Neural progenitor cell (in vitro differentiated cells): Measurements from ENCODE around the gene ARL15. TPM values are rescaled to one million over a fixed set of nuclear protein-coding genes. Genes with fewer than 3 reads are reported as not detected.

Source experiments
- DNase-seq: peaks from one replicate; pipeline ENCODE4 v3.0.0-alpha.2; 2016; ENCODE audit warnings: low spot score
- H2AFZ ChIP-seq: fragments of 200-600 bp; sonication (generic); replicated peaks from 2 replicates; pipeline ENCODE4 v1.6.1; 2016; ENCODE audit warnings: antibody characterized with exemption
- H3F3A ChIP-seq: fragments of 200-600 bp; sonication (generic); 2 replicates; pipeline ENCODE4 v1.6.1; 2016; ENCODE audit warnings: antibody characterized with exemption, low read depth
- H3K27ac ChIP-seq: fragments of 200-600 bp; sonication (generic); 2 replicates; pipeline ENCODE4 v1.5.1; 2016; ENCODE audit warnings: mild to moderate bottlenecking
- H3K27me3 ChIP-seq: fragments of 200-600 bp; sonication (generic); 2 replicates; pipeline ENCODE4 v1.6.1; 2016; ENCODE audit warnings: mild to moderate bottlenecking, moderate library complexity
- H3K36me3 ChIP-seq: fragments of 200-600 bp; sonication (generic); 2 replicates; pipeline ENCODE4 v1.5.1; 2016
- H3K4me1 ChIP-seq: fragments of 200-600 bp; sonication (generic); 2 replicates; pipeline ENCODE4 v1.6.1; 2016; ENCODE audit warnings: mixed run types
- H3K4me2 ChIP-seq: fragments of 200-600 bp; sonication (generic); 2 replicates; pipeline ENCODE4 v1.6.1; 2016
- H3K4me3 ChIP-seq: fragments of 200-600 bp; sonication (generic); 2 replicates; pipeline ENCODE4 v1.5.1; 2016
- H3K79me2 ChIP-seq: fragments of 200-600 bp; sonication (generic); 2 replicates; pipeline ENCODE4 v1.6.1; 2016; ENCODE audit warnings: low read depth
- H3K9ac ChIP-seq: fragments of 200-600 bp; sonication (generic); 2 replicates; pipeline ENCODE4 v1.6.1; 2016
- H3K9me3 ChIP-seq: fragments of 200-600 bp; sonication (generic); 2 replicates; pipeline ENCODE4 v1.5.1; 2016; ENCODE audit warnings: low read depth
- H4K20me1 ChIP-seq: fragments of 200-600 bp; sonication (generic); 2 replicates; pipeline ENCODE4 v1.6.1; 2016; ENCODE audit warnings: low read depth
- H3K27ac Mint-ChIP-seq: 3 replicates; pipeline ENCODE4 v1.8.0; 2021; ENCODE audit warnings: mixed read lengths
- H3K27me3 Mint-ChIP-seq: 2 replicates; pipeline ENCODE4 v1.8.0; 2022; ENCODE audit warnings: low read depth, mild to moderate bottlenecking, inconsistent platforms, moderate library complexity, mixed read lengths; ENCODE audit not compliant: insufficient read depth
- H3K36me3 Mint-ChIP-seq: 3 replicates; pipeline ENCODE4 v1.8.0; 2021; ENCODE audit warnings: mixed read lengths
- H3K4me1 Mint-ChIP-seq: 3 replicates; pipeline ENCODE4 v1.8.0; 2021; ENCODE audit warnings: mixed read lengths
- H3K4me3 Mint-ChIP-seq: 3 replicates; pipeline ENCODE4 v1.8.0; 2021; ENCODE audit warnings: mild to moderate bottlenecking, moderate library complexity, mixed read lengths
- H3K9me3 Mint-ChIP-seq: 3 replicates; pipeline ENCODE4 v1.8.0; 2020; ENCODE audit warnings: mixed read lengths
- CTCF ChIP-seq: fragments of 200-600 bp; sonication (generic); IDR thresholded peaks from 2 replicates; pipeline ENCODE4 v1.5.1; 2017; ENCODE audit warnings: antibody characterized with exemption, mild to moderate bottlenecking
- EZH2 ChIP-seq: fragments of 200-600 bp; sonication (generic); IDR thresholded peaks from 2 replicates; pipeline ENCODE4 v1.6.1; 2017; ENCODE audit warnings: antibody characterized with exemption, mild to moderate bottlenecking, moderate library complexity
- EZH2phosphoT487 ChIP-seq: fragments of 200-600 bp; sonication (generic); IDR thresholded peaks from 2 replicates; pipeline ENCODE4 v1.6.1; 2017; ENCODE audit warnings: antibody characterized with exemption
- total RNA-seq: library from RNA; depleted of rRNA; stranded (reverse); fragments of >200 nt; gene quantifications from 2 replicates; pipeline ENCODE4 v1.2.3, GENCODE V29; 2015; ENCODE audit warnings: low replicate concordance

Gene ARL15
- total RNA-seq, 1 donor from 2014 or later = 39.1 TPM

GRCh38 chr5:54030981-54031380 is 279.4 kb downstream of the ARL15 start:
- Mint-ChIP-seq H3K9me3 (peaks cover 4% of the 10 kb centered on the region), H3K4me3 (no peak overlapping the region), H3K27me3 (no peaks in the 10 kb centered on the region), H3K36me3 (peaks cover 6% of the 10 kb centered on the region), H3K4me1 (no peaks in the 10 kb centered on the region), H3K27ac (no peak overlapping the region)
- H3K4me1 ChIP-seq = no peaks in the 10 kb centered on the region
- H3K9me3 ChIP-seq = no peaks in the 10 kb centered on the region
- no peak overlapping the region for H2AFZ ChIP-seq
- no peaks in the 10 kb centered on the region for H3K79me2 ChIP-seq
- no peaks in the 10 kb centered on the region for H4K20me1 ChIP-seq
- no peak overlapping the region for H3K4me2 ChIP-seq
- no peak overlapping the region for H3K4me3 ChIP-seq
- no peaks in the 10 kb centered on the region for H3F3A ChIP-seq
- no peak overlapping the region for H3K27ac ChIP-seq
- DNase-seq = no peak
- H3K36me3 ChIP-seq = no peaks in the 10 kb centered on the region
- no peaks in the 10 kb centered on the region for H3K27me3 ChIP-seq
- TF ChIP-seq EZH2 (no peak), EZH2phosphoT487 (no peak)
- no peak overlapping the region for H3K9ac ChIP-seq

- Histone ChIP-seq H3K4me1 (peaks cover 33% of the 10 kb centered on the region), H3K9me3 (no peaks in the 10 kb centered on the region), H3K27me3 (no peaks in the 10 kb centered on the region), H3K9ac (no peak overlapping the region), H3K79me2 (no peaks in the 10 kb centered on the region), H3K27ac (no peak overlapping the region), H3K4me3 (no peak overlapping the region), H3K4me2 (no peak overlapping the region), H3K36me3 (no peaks in the 10 kb centered on the region), H4K20me1 (no peaks in the 10 kb centered on the region), H2AFZ (no peak overlapping the region), H3F3A (peaks cover 27% of the 10 kb centered on the region)
- Mint-ChIP-seq H3K9me3 (peaks cover 2% of the 10 kb centered on the region), H3K27ac (no peak overlapping the region), H3K36me3 (peaks cover 4% of the 10 kb centered on the region), H3K27me3 (no peaks in the 10 kb centered on the region), H3K4me1 (peaks cover 29% of the 10 kb centered on the region), H3K4me3 (no peak overlapping the region)
- TF ChIP-seq CTCF (no peak), EZH2 (no peak), EZH2phosphoT487 (no peak)
- no peak for DNase-seq
These were observed 285.9 kb downstream of the ARL15 start for GRCh38 chr5:54024466-54024865.

GRCh38 chr5:54022223-54022622 is 288.1 kb downstream of the ARL15 start:
- Histone ChIP-seq H3K27ac (no peak overlapping the region), H3K4me1 (peaks cover 55% of the 10 kb centered on the region), H3F3A (peaks cover 50% of the 10 kb centered on the region), H3K9me3 (no peaks in the 10 kb centered on the region), H4K20me1 (no peaks in the 10 kb centered on the region), H3K4me2 (peak overlapping the region; percentile 14), H3K79me2 (no peaks in the 10 kb centered on the region), H3K27me3 (no peaks in the 10 kb centered on the region), H3K36me3 (no peaks in the 10 kb centered on the region), H3K4me3 (no peak overlapping the region), H3K9ac (no peak overlapping the region), H2AFZ (no peak overlapping the region)
- TF ChIP-seq CTCF = no peak
- Mint-ChIP-seq H3K4me1 (peaks cover 50% of the 10 kb centered on the region), H3K27me3 (no peaks in the 10 kb centered on the region), H3K4me3 (no peak overlapping the region), H3K9me3 (peaks cover 2% of the 10 kb centered on the region), H3K27ac (peak overlapping the region; percentile 18), H3K36me3 (peaks cover 3% of the 10 kb centered on the region)
- no peak for DNase-seq

GRCh38 chr5:54021431-54022164 is 288.8 kb downstream of the ARL15 start:
- Mint-ChIP-seq H3K9me3 (peaks cover 2% of the 10 kb centered on the region), H3K36me3 (peaks cover 3% of the 10 kb centered on the region), H3K4me1 (peaks cover 57% of the 10 kb centered on the region), H3K4me3 (no peak overlapping the region), H3K27me3 (no peaks in the 10 kb centered on the region), H3K27ac (peak overlapping the region; percentile 18)
- H3K4me3 ChIP-seq = no peak overlapping the region
- no peaks in the 10 kb centered on the region for H3K9me3 ChIP-seq
- H3K4me2 ChIP-seq = peak overlapping the region; percentile 14
- H3K79me2 ChIP-seq = no peaks in the 10 kb centered on the region
- no peaks in the 10 kb centered on the region for H4K20me1 ChIP-seq
- DNase-seq = no peak
- TF ChIP-seq EZH2 (no peak), EZH2phosphoT487 (no peak), CTCF (no peak)
- H3K9ac ChIP-seq = no peak overlapping the region
- H3F3A ChIP-seq = peaks cover 56% of the 10 kb centered on the region
- H3K4me1 ChIP-seq = peaks cover 61% of the 10 kb centered on the region
- no peak overlapping the region for H2AFZ ChIP-seq
- H3K27ac ChIP-seq = peak overlapping the region; percentile 14
- no peaks in the 10 kb centered on the region for H3K27me3 ChIP-seq
- no peaks in the 10 kb centered on the region for H3K36me3 ChIP-seq
